IPS DF 6.9 (cell line): ENCODE results near the gene SIPA1.
"Not testable (repeated sequence)": the region's sequence is repeated elsewhere in the genome, so short reads cannot be mapped to it uniquely, and the experiment has no call there.

Source experiments
- DNase-seq: peaks from one replicate; pipeline ENCODE4 v3.0.0-alpha.2; 2013; ENCODE audit warnings: low read depth, low spot score
- H3K27ac ChIP-seq: one replicate; pipeline ENCODE4 v1.5.1; 2013; ENCODE audit warnings: low read length, control low read depth
- H3K27me3 ChIP-seq: 2 replicates; pipeline ENCODE4 v1.6.1; 2013; ENCODE audit warnings: mild to moderate bottlenecking, low read length; ENCODE audit not compliant: control insufficient read depth, insufficient read depth
- H3K36me3 ChIP-seq: 2 replicates; pipeline ENCODE4 v1.6.1; 2013; ENCODE audit warnings: low read length; ENCODE audit not compliant: control insufficient read depth, insufficient read depth
- H3K4me1 ChIP-seq: 2 replicates; pipeline ENCODE4 v1.6.1; 2013; ENCODE audit warnings: low read length; ENCODE audit not compliant: control insufficient read depth, insufficient read depth
- H3K4me3 ChIP-seq: 2 replicates; pipeline ENCODE4 v1.5.1; 2013; ENCODE audit warnings: mild to moderate bottlenecking, low read length
- H3K9me3 ChIP-seq: 2 replicates; pipeline ENCODE4 v1.6.1; 2013; ENCODE audit warnings: low read length, inconsistent platforms; ENCODE audit not compliant: control insufficient read depth, insufficient read depth
- WGBS: extraction: QIAGEN DNeasy Blood & Tissue Kit; methylation state at CpG from one replicate; pipeline ENCODE4 v1.1.7; 2013; ENCODE audit warnings: mixed read lengths, missing lambda C conversion rate; ENCODE audit not compliant: insufficient read length, insufficient coverage; 5-methylcytosine and 5-hydroxymethylcytosine counted together

The SIPA1 gene

DNA sequence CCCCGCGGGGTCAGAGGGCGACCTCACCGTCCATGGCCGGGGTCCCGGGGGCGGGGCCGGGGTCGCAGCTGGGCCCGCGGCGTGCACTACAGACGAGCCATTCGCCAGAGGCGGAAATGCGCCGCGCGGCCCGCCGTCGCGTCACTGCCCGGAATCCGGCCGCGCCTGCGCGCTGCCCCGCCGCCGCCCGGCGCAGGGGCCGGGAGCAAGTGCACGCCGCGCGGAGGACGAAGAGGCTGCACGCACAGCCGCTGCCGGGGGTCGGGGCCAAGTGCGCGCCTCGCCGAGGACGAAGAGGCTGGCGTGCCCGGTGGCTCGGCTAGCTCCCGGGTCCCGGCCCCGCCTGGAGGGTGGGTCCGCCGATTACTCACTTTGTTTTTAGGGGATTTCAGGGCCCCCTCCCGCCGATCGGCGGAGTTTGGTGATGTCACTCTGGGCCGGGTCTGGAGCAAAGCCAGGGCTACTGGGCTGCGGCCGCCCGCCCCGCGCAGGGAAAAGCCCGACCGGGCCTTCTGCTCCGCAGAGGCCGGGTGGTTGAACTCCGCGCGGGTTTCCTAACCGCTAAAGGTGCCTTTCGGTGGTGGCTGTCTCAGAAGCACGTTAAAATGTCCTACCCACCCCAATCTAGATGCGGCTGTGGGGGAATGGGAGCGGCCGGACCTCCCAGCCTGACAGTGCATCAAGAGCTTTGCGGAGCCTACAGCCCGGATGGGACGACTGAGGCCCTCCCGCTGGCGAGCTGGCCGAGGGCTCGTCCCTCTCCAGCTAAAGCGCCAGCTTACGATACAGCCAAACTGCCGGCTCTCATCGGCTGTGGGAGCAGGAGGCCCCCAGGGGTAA is 25.1 kb downstream of the SIPA1 start, which contains the start of gene RELA:
RELA (minus strand) TSS at position 118 of the 840 bp plus-strand sequence; CDS start at position 34, 84 bp downstream.
- Histone ChIP-seq H3K4me1 (no peaks in the 10 kb centered on the region), H3K36me3 (peaks cover 19% of the 10 kb centered on the region), H3K9me3 (no peaks in the 10 kb centered on the region), H3K27me3 (no peaks in the 10 kb centered on the region), H3K4me3 (peak within 1 kb of the TSS; percentile 67), H3K27ac (no peak within 1 kb of the TSS)
- DNase-seq, result no peak
- no CpG with 5 or more reads among the region's 91 CpGs for WGBS

DNA sequence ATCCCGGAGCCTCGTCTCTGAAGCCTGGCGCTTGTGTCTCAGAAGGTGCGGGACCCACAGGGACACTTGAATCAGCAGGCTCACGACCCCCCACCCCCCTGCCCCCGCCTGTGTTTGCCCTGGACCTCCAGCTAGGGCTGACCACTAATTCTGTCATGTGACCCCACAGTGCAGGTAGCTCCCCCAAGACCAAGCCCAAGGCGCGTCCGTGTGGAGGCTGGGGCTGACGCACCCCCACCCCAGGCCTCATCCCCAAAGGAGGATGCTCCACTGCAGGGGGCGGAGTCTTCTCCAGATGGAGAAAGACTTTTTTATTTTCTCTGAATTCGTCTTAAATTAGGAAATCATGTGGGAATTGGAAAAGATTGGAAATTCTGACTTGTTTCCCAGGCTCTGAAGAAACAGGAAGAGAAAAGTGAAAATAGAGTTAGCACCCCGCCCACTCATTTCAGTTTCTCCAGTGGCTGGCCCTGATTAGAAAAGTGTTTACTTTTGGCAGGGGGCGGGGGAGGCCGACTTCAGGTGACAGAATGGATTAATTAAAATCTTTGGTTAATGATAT is 25.8 kb downstream of the SIPA1 start:
- no peak overlapping the region for H3K27ac ChIP-seq
- H3K4me3 ChIP-seq, result peak overlapping the region; percentile 67
- no peaks in the 10 kb centered on the region for H3K27me3 ChIP-seq
- H3K36me3 ChIP-seq, result peaks cover 12% of the 10 kb centered on the region
- WGBS, result no CpG with 5 or more reads among the region's 15 CpGs
- DNase-seq, result no peak
- no peaks in the 10 kb centered on the region for H3K9me3 ChIP-seq
- H3K4me1 ChIP-seq, result no peaks in the 10 kb centered on the region

DNA sequence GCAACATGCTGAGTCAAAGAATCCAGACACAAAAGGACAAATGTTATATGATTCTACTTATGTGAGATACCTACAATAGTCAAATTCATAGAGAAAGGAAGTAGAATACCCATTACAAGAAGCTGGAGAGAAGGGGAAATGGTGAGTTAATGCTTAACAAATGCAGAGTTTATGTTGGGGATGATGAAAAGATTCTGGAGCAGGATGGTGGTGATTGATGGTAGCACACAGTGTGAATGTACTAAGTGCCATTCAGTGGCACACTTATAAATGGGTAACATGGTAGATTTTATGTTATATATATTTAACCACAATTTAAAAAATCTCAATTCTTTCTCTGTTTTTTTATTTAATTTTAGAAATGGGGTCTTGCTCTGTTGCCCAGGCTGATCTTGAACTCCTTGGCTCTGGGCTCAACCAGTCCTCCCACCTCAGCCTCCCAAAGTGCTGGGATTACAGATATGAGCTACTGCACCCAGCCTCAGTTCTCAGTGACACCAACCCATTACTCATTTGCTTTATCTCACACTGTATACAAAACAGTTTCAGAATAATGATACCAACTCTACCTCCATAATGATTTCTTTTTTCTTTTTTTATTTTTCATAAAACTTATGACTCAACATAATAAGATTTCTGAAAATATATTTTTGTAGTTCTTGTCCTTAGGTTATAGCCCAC is 34.4 kb downstream of the SIPA1 start:
- Histone ChIP-seq H3K9me3 (no peaks in the 10 kb centered on the region), H3K36me3 (no peaks in the 10 kb centered on the region), H3K27ac (no peak overlapping the region), H3K27me3 (no peaks in the 10 kb centered on the region), H3K4me3 (no peak overlapping the region), H3K4me1 (no peaks in the 10 kb centered on the region)
- no peak for DNase-seq

DNA sequence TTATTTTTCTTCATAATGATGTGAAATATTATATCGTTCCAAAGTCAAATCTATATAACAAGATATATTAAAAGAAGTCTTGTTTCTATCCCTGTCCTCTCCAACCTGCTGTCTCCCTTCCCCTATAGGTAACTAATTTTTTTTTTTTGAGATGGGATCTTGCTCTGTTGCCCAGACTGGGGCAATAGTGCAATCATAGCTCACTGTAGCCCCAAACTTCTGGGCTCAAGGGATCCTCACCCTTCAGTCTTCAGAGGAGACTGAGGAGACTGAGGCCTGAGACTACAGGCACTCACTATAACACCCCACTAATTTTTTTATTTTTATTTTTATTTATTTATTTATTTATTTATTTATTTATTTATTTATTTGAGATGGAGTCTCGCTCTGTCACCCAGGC is 35.1 kb downstream of the SIPA1 start:
- WGBS, result no CpG with 5 or more reads among the region's 2 CpGs
- DNase-seq, result no peak
- no peaks in the 10 kb centered on the region for H3K27me3 ChIP-seq
- H3K4me3 ChIP-seq, result no peak overlapping the region
- no peaks in the 10 kb centered on the region for H3K36me3 ChIP-seq
- no peaks in the 10 kb centered on the region for H3K9me3 ChIP-seq
- H3K27ac ChIP-seq, result no peak overlapping the region
- no peaks in the 10 kb centered on the region for H3K4me1 ChIP-seq

DNA sequence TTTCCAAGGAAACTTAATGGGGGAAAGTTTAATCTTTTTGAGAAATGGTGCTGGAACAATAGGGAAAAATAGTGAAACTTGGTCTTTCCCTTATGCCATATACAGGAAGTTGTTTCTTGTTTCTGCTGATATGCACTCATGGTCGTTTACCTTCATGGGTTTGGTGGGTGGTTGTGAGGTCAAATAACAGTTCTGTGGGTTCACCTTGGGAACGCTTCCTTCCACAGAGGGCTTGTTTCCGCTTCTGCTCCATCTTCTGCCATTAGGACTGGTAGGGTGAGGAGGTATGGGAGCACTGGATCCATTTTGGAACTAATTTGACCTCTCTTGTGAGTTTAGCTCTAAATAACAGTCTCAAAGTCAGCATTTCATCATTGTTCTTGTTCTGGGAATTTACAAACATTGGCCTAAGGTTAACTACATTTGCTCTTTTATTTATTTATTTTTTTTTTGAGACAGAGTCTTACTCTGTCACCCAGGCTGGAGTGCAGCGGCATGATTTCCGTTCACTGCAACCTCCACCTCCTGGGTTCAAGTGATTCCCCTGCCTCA is 42.4 kb downstream of the SIPA1 start:
- no CpG with 5 or more reads among the region's 5 CpGs for WGBS
- H3K27me3 ChIP-seq, result no peaks in the 10 kb centered on the region
- no peak overlapping the region for H3K4me3 ChIP-seq
- no peaks in the 10 kb centered on the region for H3K36me3 ChIP-seq
- no peaks in the 10 kb centered on the region for H3K9me3 ChIP-seq
- DNase-seq, result no peak
- H3K27ac ChIP-seq, result no peak overlapping the region
- no peaks in the 10 kb centered on the region for H3K4me1 ChIP-seq

DNA sequence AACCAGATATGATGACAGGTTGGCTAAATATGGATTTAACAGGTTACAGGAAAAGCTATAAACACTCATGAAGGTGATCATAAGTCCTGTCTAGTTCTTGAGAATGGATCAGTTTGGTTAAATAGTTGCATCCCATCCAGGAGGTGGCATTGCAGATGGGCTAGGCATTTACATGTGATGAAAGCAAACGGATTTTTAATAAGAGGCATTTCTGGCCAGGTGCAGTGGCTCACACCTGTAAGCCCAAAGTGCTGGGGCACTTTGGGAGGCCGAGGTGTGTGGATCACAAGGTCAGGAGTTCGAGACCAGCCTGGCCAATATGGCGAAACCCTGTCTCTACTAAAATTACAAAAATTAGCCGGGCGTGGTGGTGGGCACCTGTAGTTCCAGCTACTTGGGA is 45.6 kb downstream of the SIPA1 start:
- WGBS, result no CpG with 5 or more reads among the region's 6 CpGs
- not testable (repeated sequence) for H3K4me1 ChIP-seq, DNase-seq, H3K27me3 ChIP-seq, H3K4me3 ChIP-seq, H3K9me3 ChIP-seq, H3K36me3 ChIP-seq, H3K27ac ChIP-seq

DNA sequence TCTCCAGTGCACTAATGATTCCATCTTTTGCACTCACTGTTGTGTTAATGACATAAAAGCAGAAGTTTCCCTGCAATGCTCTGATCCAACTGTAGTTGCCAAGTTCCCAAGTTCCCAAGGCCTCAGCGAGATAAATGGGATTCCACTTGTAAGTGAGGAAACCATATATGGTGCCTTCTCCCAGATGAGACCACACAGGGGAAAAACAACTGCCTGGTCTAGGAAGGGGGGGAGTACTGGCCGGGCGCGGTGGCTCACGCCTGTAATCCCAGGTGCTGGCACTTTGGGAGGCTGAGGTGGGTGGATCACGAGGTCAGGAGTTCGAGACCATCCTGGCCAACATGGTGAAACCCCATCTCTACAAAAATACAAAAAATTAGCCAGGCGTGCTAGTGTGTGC is 48.1 kb downstream of the SIPA1 start:
- no peaks in the 10 kb centered on the region for H3K9me3 ChIP-seq

DNA sequence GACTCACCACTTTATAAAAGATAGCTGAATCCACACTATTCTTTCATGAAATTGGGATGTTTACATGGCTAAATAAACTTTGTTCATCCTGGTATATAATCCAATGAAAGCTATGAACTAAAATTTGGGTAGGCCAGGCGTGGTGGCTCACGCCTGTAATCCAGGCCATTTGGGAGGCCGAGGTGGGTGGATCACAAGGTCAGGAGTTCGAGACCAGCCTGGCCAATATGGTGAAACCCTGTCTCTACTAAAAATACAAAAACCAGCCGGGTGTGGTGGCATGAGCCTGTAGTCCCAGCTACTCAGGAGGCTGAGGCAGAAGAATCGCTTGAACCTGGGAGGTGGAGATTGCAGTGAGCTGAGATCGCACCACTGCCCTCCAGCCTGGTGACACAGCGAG is 53.9 kb downstream of the SIPA1 start:
- not testable (repeated sequence) for H3K27me3 ChIP-seq, H3K4me1 ChIP-seq, H3K27ac ChIP-seq, H3K36me3 ChIP-seq, H3K4me3 ChIP-seq, H3K9me3 ChIP-seq, DNase-seq
- WGBS, result no CpG with 5 or more reads among the region's 8 CpGs

More for the DNA sequence above, 48.1 kb downstream of the SIPA1 start:
- Histone ChIP-seq H3K27ac (no peak overlapping the region), H3K4me1 (peaks cover 2% of the 10 kb centered on the region; the same call in 1 of the 2 replicates), H3K36me3 (no peaks in the 10 kb centered on the region), H3K4me3 (no peak overlapping the region), H3K27me3 (no peaks in the 10 kb centered on the region)
- DNase-seq, result no peak
- WGBS, result no CpG with 5 or more reads among the region's 8 CpGs

DNA sequence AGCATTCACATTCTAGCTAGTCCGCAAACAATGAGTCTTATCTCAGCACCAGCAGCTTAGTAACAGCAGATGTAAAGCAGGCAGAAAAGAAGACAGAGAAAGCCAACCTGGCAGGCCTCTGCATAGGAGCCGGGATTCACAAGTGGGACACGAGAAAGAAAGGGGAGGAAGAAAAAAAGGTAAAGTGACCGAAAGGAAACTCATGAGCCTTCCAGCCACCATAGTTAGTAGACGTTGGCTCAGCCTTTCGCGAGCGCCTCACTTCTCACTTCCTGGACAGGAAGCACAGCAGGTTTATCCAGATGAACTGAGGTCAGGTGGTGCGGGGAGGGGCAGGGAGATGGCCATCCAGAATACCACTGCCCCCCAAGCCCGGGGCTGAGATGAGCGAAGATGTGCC is 54.5 kb downstream of the SIPA1 start:
- WGBS, result no CpG with 5 or more reads among the region's 11 CpGs

DNA sequence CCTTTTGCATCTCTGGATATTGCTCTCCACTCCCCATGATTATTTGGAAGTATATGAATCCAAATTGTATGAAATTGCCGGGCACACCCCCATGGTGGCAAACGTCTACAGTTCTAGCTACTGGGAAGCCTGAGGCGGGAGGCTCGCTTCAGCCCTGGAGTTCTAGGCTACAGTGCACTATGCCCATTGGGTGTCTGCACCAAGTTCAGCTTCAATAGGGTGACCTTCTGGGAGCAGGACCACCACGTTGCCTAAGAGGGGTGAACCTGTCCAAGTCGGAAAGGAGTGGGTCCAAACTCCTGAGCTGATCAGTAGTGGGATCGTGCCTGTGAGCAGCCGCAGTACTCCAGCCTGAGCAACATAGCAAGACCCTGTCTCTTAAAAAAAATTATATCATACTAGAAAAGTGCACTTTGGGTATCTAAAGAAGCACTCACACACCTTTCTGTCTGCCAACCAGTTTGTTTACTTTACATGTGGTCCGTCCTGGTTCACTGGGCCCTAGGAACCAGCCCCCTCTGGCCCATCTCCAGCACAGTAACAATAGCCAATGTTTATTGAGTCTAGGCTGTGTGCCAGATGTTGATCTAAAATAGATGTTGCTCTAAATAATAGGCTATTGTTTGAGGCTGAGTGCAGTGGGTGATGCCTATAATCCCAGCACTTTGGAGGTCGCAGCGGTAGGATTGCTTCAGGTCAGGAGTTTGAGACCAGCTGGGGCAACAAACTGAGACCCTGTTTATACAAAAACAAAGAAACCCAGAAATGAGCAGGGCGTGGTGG is 57.7 kb downstream of the SIPA1 start:
- no peak for DNase-seq
- Histone ChIP-seq H3K9me3 (peaks cover 2% of the 10 kb centered on the region; the same call in 1 of the 2 replicates), H3K27me3 (no peaks in the 10 kb centered on the region), H3K27ac (no peak overlapping the region), H3K4me1 (0 out of 2 replicates have a peak, but pooled peaks cover 1% of the 10 kb centered on the region), H3K4me3 (no peak overlapping the region), H3K36me3 (no peaks in the 10 kb centered on the region)
- no CpG with 5 or more reads among the region's 12 CpGs for WGBS

More for the DNA sequence above, 54.5 kb downstream of the SIPA1 start:
- Histone ChIP-seq H3K27me3 (no peaks in the 10 kb centered on the region), H3K4me1 (0 out of 2 replicates have a peak, but pooled peaks cover 1% of the 10 kb centered on the region), H3K27ac (no peak overlapping the region), H3K36me3 (no peaks in the 10 kb centered on the region), H3K4me3 (no peak overlapping the region), H3K9me3 (no peaks in the 10 kb centered on the region)
- no peak for DNase-seq
